ENCODE data around the gene ADAMTSL2. TPM values are rescaled to one million over a fixed set of nuclear protein-coding genes. Genes with fewer than 3 reads are reported as not detected.
A peak's percentile ranks its signal among the peaks of the same experiment; 100 is the strongest.

Gene ADAMTSL2
- total RNA-seq, 2 experiments from 2014 or later: 0.11 to 0.25 TPM

DNA sequence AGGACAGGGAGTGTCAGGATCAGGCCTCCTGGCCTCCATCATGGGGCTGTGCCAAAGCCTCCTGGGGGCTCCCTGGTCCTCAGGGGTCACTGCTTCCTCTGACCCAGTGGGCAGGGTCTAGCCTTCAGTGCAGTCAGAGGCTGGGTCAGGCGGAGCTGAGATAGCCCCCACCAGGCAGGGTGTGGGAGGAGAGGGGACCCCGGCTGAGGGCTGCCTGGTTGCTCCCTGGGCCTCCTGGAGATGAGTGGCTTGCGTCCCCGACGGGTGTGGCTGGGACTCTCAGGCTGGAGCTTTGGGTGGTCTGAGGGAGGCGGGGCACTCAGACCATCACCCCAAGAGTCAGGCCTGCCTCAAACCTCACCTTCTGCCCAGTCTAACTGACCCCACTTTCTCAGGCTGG, 53.0 kb downstream of the ADAMTSL2 start:
- CTCF ChIA-PET: no interaction called here
- Mint-ChIP-seq H3K27ac (no peak overlapping the region), H3K4me3 (no peak overlapping the region), H3K9me3 (peaks cover 2% of the 10 kb centered on the region), H3K36me3 (ENCODE audit: low read depth) (no peaks in the 10 kb centered on the region), H3K27me3 (peaks cover 22% of the 10 kb centered on the region), H3K4me1 (ENCODE audit: low read depth) (no peaks in the 10 kb centered on the region)
- no peak for ATAC-seq
- POLR2A ChIA-PET: no interaction called here
- TF ChIP-seq, protein P1, sequence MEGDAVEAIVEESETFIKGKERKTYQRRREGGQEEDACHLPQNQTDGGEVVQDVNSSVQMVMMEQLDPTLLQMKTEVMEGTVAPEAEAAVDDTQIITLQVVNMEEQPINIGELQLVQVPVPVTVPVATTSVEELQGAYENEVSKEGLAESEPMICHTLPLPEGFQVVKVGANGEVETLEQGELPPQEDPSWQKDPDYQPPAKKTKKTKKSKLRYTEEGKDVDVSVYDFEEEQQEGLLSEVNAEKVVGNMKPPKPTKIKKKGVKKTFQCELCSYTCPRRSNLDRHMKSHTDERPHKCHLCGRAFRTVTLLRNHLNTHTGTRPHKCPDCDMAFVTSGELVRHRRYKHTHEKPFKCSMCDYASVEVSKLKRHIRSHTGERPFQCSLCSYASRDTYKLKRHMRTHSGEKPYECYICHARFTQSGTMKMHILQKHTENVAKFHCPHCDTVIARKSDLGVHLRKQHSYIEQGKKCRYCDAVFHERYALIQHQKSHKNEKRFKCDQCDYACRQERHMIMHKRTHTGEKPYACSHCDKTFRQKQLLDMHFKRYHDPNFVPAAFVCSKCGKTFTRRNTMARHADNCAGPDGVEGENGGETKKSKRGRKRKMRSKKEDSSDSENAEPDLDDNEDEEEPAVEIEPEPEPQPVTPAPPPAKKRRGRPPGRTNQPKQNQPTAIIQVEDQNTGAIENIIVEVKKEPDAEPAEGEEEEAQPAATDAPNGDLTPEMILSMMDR (IDR thresholded peaks at IDR 0.05): no peak
- DNase-seq: no peak
- intact Hi-C loops (cut with micrococcal nuclease): no loop called here

DNA sequence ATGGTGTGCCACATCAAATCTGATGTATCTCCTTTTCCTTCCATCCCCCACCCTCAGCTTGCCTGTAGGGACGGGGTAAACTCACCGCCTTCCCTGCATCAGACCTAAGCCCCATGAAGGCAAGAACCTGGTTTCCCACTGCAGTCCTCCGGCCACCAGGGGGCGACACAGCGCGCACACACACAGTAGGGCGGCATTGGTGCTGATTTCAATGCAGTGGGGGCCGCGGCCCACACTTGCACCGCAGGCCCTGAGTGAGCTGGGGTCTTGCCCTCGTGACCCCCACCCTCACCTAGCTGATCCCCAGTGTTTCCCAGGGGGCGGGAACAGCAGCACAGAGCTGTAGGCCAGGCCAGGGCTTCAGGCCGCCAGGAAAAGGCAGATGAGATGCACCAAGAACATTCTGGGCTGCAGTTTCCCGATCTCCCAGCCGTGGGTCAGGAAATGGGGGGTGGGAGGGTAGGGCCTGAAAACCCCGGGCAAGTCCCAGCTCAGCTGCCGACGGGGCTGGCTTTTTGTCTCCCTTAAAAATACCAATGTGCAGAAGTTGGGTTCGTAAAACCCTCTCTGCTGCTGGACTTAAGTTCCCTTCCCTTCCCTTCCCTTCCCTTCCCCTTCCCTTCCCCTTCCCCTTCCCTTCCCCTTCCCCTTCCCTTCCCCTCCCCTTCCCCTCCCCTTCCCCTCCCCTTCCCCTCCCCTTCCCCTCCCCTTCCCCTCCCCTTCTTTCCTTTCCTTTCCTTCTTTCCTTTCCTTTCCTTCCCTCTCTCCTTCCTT, 55.1 kb downstream of the ADAMTSL2 start:
- no peak overlapping the region for H3K4me3 Mint-ChIP-seq
- ChIA-PET POLR2A (no interaction called here), CTCF (interaction anchor here (0.7 to 2.5 kb wide), 19 partner anchors 11 to 153 kb away, joined by 3 to 12 read pairs (median 4); partner anchors contain the start of genes DBH, FAM163B and SARDH)
- peaks cover 2% of the 10 kb centered on the region for H3K9me3 Mint-ChIP-seq
- peaks cover 12% of the 10 kb centered on the region for H3K27me3 Mint-ChIP-seq
- TF ChIP-seq, protein P1 (IDR thresholded peaks at IDR 0.05): peak; percentile 86
- DNase-seq (peak; percentile 69), ATAC-seq (peak; percentile 60)
- H3K27ac Mint-ChIP-seq: no peak overlapping the region
- intact Hi-C loops (cut with micrococcal nuclease): no loop called here
- H3K36me3 Mint-ChIP-seq (ENCODE audit: low read depth): no peaks in the 10 kb centered on the region
- no peaks in the 10 kb centered on the region for H3K4me1 Mint-ChIP-seq (ENCODE audit: low read depth)

DNA sequence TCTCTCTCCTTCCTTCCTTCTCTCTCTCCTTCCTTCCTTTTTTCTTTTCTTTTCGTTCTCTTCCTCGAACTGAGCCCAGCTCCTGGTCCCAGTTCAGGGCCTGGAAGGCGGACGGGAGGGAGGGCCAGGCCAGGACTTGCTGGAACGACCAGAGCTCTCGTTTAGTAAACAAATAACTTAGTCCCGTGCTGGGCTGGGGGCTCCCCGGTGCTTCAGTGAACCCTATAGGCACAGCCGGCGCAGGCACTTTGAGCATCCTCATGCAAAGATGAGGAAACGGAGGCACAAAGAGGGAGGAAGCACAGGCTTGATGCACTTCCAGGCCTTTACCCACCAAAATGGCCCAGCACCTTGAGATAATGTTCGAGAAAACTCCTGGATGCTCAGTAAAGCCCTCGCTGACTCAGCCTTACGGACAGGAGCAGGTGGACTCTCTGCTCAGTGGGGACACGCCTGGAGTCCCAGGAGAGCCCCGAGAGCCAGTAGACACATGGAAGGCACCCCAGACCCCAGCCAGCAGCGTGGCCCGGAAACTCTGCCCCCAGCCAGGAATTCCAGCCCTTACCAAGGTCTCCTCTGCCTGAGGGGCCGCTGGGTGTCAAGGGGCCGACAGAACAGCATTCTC, 55.8 kb downstream of the ADAMTSL2 start:
- intact Hi-C loops (cut with micrococcal nuclease): no loop called here
- TF ChIP-seq, protein P1 (IDR thresholded peaks at IDR 0.05): no peak
- H3K36me3 Mint-ChIP-seq (ENCODE audit: low read depth): no peaks in the 10 kb centered on the region

DNA sequence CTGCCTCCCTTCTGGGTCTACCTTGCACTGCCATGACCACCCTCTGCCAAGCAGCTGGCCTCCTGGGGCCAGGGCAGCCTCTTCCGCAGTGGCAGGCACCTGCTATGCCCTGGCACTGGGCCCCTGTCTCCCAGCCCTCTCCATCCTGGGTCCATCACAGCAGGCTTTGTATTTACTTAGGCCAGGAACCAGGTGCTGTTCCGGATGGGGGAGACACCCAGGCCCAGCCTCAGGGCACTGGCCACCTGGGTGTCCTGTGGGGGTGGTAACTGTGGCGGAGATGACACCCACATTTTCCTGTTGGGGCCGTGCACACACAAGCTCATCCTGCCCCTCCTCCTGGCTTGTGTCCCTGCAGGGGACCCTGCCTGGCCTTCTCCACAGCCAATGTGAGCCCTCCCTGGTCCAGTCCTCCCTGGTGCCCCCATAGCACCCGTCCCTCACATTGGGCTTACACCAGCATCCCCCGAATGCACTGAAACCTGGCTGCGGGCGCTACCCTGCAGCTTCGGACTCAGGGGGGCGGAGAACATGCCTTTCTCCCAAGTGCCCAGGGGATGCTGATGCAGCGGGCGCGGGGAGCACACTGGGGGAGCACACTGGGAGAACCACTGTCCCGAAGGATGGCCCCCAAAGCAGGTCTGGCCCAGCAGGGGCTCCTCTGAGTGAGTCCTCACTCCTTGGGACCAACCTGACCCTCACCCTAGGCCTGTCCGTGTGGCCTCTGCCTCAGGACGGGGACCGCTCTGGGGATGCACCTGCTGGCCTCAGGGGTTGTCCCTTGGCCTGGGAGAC, 56.8 kb downstream of the ADAMTSL2 start:
- Mint-ChIP-seq H3K27ac (no peak overlapping the region), H3K4me3 (no peak overlapping the region), H3K9me3 (peaks cover 2% of the 10 kb centered on the region), H3K36me3 (ENCODE audit: low read depth) (no peaks in the 10 kb centered on the region), H3K27me3 (no peaks in the 10 kb centered on the region), H3K4me1 (ENCODE audit: low read depth) (no peaks in the 10 kb centered on the region)
- TF ChIP-seq, protein P1 (IDR thresholded peaks at IDR 0.05): no peak
- DNase-seq (no peak), ATAC-seq (no peak)
- POLR2A ChIA-PET: no interaction called here
- CTCF ChIA-PET: interaction anchor here (0.7 to 2.5 kb wide), 2 partner anchors 10 to 68 kb away, joined by 3 to 8 read pairs; no protein-coding TSS in a partner anchor
- intact Hi-C loops (cut with micrococcal nuclease): no loop called here

More for the DNA sequence above, 55.8 kb downstream of the ADAMTSL2 start:
- H3K27me3 Mint-ChIP-seq: peaks cover 7% of the 10 kb centered on the region
- no peak for ATAC-seq
- no peaks in the 10 kb centered on the region for H3K4me1 Mint-ChIP-seq (ENCODE audit: low read depth)
- no peak for DNase-seq
- CTCF ChIA-PET: interaction anchor here (0.7 to 2.5 kb wide), 16 partner anchors 10 to 153 kb away, joined by 3 to 12 read pairs (median 4); partner anchors contain the start of genes DBH and SARDH
- H3K4me3 Mint-ChIP-seq: no peak overlapping the region
- POLR2A ChIA-PET: no interaction called here
- H3K9me3 Mint-ChIP-seq: peaks cover 2% of the 10 kb centered on the region
- H3K27ac Mint-ChIP-seq: no peak overlapping the region

Measured in activated CD8-positive, alpha-beta T cell treated with anti-CD3 and anti-CD28 coated beads for 36 hours (primary cell).